ENCODE data around the gene NPTX2. TPM values are rescaled to one million over a fixed set of nuclear protein-coding genes. Genes with fewer than 3 reads are reported as not detected.

Gene NPTX2, protein sequence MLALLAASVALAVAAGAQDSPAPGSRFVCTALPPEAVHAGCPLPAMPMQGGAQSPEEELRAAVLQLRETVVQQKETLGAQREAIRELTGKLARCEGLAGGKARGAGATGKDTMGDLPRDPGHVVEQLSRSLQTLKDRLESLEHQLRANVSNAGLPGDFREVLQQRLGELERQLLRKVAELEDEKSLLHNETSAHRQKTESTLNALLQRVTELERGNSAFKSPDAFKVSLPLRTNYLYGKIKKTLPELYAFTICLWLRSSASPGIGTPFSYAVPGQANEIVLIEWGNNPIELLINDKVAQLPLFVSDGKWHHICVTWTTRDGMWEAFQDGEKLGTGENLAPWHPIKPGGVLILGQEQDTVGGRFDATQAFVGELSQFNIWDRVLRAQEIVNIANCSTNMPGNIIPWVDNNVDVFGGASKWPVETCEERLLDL
- total RNA-seq, result under 1 TPM in 1 of 3 donors, not detected in 2; 0.14 TPM
- total RNA-seq (2013), result 0.25 TPM

DNA sequence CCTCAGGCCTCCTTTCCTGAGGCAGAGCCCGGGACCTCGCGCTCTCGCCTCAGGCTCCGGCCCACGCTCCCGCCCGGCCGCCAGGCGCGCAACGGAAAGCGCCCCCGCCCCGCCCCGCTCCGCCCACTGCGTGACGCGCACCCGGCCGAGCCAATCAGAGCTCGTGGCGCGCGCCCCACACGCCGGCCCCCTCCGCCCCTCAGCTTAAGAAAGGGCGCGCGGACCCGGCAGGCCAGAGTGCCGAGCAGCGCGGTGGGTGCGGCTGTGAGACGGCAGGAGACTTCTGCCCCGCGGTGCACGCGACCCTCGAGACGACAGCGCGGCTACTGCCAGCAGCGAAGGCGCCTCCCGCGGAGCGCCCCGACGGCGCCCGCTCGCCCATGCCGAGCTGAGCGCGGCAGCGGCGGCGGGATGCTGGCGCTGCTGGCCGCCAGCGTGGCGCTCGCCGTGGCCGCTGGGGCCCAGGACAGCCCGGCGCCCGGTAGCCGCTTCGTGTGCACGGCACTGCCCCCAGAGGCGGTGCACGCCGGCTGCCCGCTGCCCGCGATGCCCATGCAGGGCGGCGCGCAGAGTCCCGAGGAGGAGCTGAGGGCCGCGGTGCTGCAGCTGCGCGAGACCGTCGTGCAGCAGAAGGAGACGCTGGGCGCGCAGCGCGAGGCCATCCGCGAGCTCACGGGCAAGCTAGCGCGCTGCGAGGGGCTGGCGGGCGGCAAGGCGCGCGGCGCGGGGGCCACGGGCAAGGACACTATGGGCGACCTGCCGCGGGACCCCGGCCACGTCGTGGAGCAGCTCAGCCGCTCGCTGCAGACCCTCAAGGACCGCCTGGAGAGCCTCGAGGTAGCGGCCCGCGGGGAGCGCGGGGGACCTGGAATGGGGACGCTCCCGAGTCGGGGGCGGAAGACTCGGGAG lies at the start of gene NPTX2:
NPTX2 (plus strand) TSS at position 235 of the 909 bp plus-strand sequence; CDS start at position 412, 177 bp downstream.
- Histone ChIP-seq H3K9me3 (ENCODE audit: control insufficient read depth, insufficient read depth, low read length) (no peaks in the 10 kb centered on the region), H3K36me3 (ENCODE audit: control insufficient read depth, insufficient read depth, low read length) (no peaks in the 10 kb centered on the region), H3K27ac (ENCODE audit: low read length) (no peak within 1 kb of the TSS), H3K4me1 (ENCODE audit: control insufficient read depth, insufficient read depth, low read length) (no peaks in the 10 kb centered on the region), H3K27me3 (ENCODE audit: control insufficient read depth, insufficient read depth, low read length) (peaks cover 13% of the 10 kb centered on the region), H3K4me3 (ENCODE audit: low read length) (no peak within 1 kb of the TSS)
- Mint-ChIP-seq H3K27me3 (ENCODE audit: low read depth in 2 of 2) (peaks cover 22 to 52% of the 10 kb centered on the region in 2 donors), H3K27ac (no peak within 1 kb of the TSS), H3K36me3 (peaks cover 5% of the 10 kb centered on the region), H3K4me3 (peak within 1 kb of the TSS; percentile 17), H3K4me1 (no peaks in the 10 kb centered on the region), H3K9me3 (peaks cover 0 to 3% of the 10 kb centered on the region in 2 donors)
- WGBS (ENCODE audit: insufficient coverage), result 6% methylated on average over 130 of the region's 130 CpGs
- intact Hi-C loops (cut with micrococcal nuclease), result no loop called here
- TF ChIP-seq CTCF (IDR thresholded peaks at IDR 0.05), result no peak
- ATAC-seq (peak in 1 of 3 donors; percentile 26), DNase-seq (no peak)

GRCh38 chr7:98567991-98568390 lies 49.1 kb upstream of the NPTX2 start:
- WGBS (ENCODE audit: insufficient coverage), result 91% methylated on average over 7 of the region's 7 CpGs
- Histone ChIP-seq H3K27ac (ENCODE audit: low read length) (no peak overlapping the region), H3K4me1 (ENCODE audit: control insufficient read depth, insufficient read depth, low read length) (no peaks in the 10 kb centered on the region), H3K27me3 (ENCODE audit: control insufficient read depth, insufficient read depth, low read length) (no peaks in the 10 kb centered on the region), H3K9me3 (ENCODE audit: control insufficient read depth, insufficient read depth, low read length) (peaks cover 3% of the 10 kb centered on the region), H3K4me3 (ENCODE audit: low read length) (no peak overlapping the region), H3K36me3 (ENCODE audit: control insufficient read depth, insufficient read depth, low read length) (no peaks in the 10 kb centered on the region)
- no peak overlapping the region for H3K4me3 Mint-ChIP-seq
- intact Hi-C loops (cut with micrococcal nuclease), result no loop called here
- no peak overlapping the region for H3K27ac Mint-ChIP-seq
- H3K4me1 Mint-ChIP-seq, result no peaks in the 10 kb centered on the region
- DNase-seq (no peak), ATAC-seq (no peak)
- H3K36me3 Mint-ChIP-seq, result no peaks in the 10 kb centered on the region
- no peaks in the 10 kb centered on the region for H3K9me3 Mint-ChIP-seq
- no peak for TF ChIP-seq CTCF (IDR thresholded peaks at IDR 0.05)
- H3K27me3 Mint-ChIP-seq (ENCODE audit: low read depth in 2 of 2), result peaks cover 0 to 2% of the 10 kb centered on the region in 2 donors

- no peaks in the 10 kb centered on the region for H3K36me3 ChIP-seq (ENCODE audit: control insufficient read depth, insufficient read depth, low read length)
- TF ChIP-seq CTCF (IDR thresholded peaks at IDR 0.05), result no peak
- intact Hi-C loops (cut with micrococcal nuclease), result no loop called here
- H3K9me3 ChIP-seq (ENCODE audit: control insufficient read depth, insufficient read depth, low read length), result peaks cover 3% of the 10 kb centered on the region
- H3K4me1 Mint-ChIP-seq, result no peaks in the 10 kb centered on the region
- H3K4me3 ChIP-seq (ENCODE audit: low read length), result no peak overlapping the region
- ATAC-seq, result no peak
- H3K36me3 Mint-ChIP-seq, result no peaks in the 10 kb centered on the region
- 80% methylated on average over 8 of the region's 8 CpGs for WGBS (ENCODE audit: insufficient coverage)
- H3K4me3 Mint-ChIP-seq, result no peak overlapping the region
- H3K27ac ChIP-seq (ENCODE audit: low read length), result no peak overlapping the region
- H3K27me3 ChIP-seq (ENCODE audit: control insufficient read depth, insufficient read depth, low read length), result no peaks in the 10 kb centered on the region
- no peak overlapping the region for H3K27ac Mint-ChIP-seq
- DNase-seq, result no peak
- H3K9me3 Mint-ChIP-seq, result no peaks in the 10 kb centered on the region
- H3K27me3 Mint-ChIP-seq (ENCODE audit: low read depth in 2 of 2), result peaks cover 0 to 2% of the 10 kb centered on the region in 2 donors
- H3K4me1 ChIP-seq (ENCODE audit: control insufficient read depth, insufficient read depth, low read length), result no peaks in the 10 kb centered on the region
Measured at GRCh38 chr7:98568891-98569290, 48.2 kb upstream of the NPTX2 start.

Measured in natural killer cell (primary cell).